Stimulated activated CD4-positive, alpha-beta T cell treated with anti-CD3 and anti-CD28 coated beads, Interleukin-4, amount 100 ng/mL, for 48 hours (primary cell): ENCODE results near the gene MLKL.
"Not testable (repeated sequence)": the region's sequence is repeated elsewhere in the genome, so short reads cannot be mapped to it uniquely, and the experiment has no call there.

Experiments
- DNase-seq, 2 donors: peaks; one replicate each; pipeline ENCODE4 v3.0.0-alpha.2; 2020; ENCODE audit warnings: low read depth in 2 of 2

The MLKL gene

DNA sequence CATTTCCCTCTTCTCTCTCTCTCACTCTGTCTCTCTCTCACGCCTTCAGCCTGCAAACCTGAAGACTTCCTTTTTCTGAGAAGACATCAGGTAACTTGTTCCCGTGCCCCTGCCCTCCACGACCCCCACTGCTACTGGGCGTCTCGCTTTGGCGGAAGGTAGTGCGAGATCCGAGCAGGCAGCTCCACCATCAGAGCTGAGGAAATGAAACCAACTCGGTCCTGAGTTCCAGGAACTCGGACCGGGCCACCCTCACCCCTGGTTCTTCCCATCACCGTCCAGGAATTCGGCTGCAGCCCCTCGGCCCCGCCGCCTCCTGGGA, 585 bp downstream of the MLKL start:
- peak in 1 of 2 donors; percentile 20 for DNase-seq

DNA sequence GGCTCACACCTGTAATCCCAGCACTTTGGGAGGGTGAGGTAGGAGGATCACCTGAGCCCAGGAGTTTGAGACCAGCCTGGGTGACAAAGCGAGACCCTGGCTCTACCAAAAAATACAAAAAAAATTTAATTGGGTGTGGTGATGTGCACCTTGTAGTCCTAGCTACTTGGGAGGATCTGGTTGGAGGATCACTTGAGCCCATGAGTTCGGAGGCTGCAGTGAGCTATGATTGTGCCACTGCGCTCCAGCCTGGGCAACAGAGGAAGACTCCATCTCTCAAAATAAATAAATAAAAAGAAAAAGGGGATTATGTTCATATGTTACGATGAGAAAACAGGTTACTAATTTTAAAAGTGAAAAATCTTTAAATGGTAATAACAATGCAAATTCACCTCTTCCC, 996 bp downstream of the MLKL start:
- DNase-seq, result no peak

DNA sequence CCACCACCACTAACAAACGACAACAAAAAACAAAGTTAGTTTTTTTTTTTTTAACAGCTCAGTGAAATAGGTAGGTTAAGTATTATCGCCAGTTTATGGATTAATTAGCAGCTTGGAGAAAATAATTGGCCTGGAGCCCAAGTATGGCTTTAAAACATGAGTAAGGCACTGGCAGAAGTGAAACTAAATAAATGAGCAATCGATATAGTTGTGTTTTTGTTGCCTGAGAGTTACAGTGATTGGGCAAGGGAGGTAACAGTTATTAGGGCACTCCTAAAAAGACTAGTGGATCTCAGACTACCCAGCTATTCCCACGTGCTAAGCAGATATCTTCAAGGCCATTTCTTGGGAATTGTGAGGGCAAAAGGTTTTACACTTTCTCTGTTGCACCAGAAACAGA, 2.4 kb downstream of the MLKL start:
- DNase-seq, result no peak

DNA sequence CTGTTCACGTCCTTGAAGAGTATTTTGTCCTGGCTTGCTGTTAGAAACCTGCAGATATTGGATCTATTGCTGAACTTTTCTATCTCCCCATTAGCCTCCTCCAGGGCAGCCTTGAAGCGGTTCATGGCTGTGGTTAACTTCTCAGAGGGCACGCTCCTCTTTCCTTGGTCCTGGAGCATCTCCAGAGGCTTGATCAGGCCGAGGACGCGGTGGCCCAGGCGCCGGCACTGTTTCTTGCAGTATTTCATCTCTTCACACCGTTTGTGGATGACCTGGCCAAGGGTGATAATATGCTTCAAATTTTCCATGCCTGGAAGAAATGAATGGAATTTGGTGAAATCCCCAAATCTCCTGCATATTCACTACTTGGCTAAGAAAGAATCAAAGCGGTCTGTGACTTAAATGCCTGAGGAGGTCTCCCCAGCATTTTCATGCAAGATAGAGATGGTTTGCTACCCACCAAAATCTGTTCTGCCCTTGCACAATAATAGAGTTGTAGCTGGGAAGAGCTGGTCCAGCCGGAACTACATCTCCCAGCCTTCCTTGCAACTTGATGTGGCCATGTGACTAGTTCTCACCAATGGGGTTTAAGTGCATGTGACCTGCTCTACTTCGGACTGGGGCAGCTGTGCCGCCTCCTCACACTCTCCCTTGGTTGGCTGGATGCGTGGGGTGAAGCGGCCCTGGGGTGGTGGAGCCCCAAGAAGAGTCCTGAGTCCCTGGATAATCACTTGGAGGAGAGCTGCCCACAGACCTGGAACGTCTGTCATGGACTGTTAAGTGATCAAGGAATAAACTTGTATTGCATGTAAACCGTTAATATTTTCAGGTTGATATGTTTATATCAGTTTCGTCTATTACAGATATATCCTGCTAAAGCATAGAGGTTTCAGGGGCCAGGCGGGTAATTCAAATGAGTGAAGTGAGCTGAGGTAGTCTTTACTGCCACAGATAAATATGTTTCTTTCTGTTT, 4.9 kb downstream of the MLKL start:
- DNase-seq, result peak; percentile 22 to 35

DNA sequence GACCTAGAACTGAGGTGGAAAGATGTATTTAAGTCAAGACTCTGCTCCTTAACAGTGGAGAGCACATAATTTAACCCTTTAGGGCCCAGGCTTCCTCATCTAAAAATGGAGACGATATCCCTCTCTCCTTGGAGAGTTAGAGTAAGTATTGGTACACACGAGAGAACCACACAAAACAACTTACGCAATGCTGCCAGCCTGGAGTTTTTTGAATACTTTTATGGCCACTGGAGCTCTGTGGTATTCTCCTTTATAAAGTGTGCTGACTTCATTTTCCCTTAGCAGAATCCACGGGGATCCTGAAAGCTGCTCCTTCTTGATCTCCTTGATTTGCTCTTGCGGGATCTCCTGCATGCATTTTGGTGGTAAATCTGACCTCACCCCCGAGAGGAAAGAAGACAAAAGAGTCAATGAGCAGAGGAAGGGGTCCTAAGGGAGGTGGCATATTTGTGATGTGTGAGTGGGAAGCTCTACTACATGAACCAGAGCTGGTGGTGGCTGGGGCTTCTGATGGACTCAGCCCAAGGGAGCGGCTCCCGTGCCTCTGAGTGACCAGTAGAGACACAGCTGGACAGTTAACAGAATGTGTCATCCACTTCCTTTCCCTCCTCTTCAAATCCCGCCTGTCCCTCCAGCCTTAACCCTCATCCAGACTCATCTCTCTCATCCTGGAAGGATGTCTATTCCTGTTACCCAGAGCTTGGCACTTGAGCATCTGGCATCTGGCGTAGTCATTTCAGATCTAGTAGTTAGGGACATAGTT, 9.4 kb downstream of the MLKL start:
- DNase-seq, result no peak

DNA sequence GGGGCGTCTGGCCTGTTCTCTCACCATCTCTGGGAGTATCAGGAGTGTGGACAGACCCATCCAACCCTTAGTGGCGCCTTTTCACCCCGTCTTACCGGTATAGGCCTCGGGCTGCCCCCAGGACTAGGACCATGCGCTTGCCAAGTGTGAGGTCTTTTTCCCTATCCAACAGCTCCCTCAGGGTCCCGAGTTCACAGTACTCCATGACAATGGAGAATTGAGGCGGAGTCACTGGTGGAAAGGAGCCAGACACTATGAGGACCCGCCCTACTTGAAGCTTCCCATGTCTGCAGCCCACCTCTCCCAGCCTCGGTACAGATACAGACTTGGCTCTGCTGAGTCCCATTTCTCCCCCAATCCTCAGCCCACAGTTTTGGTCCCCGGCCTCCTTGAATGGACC, 18.1 kb downstream of the MLKL start:
- DNase-seq, result no peak

DNA sequence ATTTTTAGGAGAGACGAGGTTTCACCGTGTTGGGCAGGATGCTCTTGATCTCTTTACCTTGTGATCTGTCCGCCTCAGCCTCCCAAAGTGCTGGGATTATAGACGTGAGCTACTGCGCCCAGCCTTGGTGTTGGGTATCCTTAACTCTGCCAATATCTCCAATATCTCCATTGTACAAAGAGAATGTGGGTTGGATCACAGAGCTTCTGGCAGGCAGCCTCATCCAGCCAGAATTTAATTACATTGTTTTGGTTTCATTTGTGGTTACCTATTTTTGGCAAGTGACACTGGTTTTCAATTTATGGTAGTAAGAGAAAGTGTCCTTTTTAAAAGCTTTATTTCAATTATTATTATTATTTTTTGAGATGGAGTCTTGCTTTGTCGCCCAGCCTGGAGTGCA, 20.0 kb downstream of the MLKL start:
- DNase-seq, result no peak

DNA sequence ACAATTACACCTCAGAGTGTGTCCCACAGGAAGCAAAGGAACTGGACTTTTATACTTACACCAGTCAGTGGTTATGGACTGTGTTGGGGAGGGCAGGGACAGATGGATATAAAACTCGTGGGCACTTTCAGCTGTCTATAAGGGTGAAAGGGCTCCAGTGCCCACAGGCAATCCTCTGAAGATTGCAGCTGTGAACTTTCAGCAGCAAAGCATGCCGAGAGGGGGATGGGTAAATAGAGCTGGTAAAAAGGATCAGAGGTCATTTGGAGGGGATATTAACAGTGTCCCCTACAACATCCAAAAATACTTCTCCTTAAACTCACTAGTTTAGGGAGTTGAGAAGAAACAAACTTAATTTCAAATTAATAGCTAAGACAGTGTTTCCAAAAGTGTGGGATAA, 20.7 kb downstream of the MLKL start:
- no peak for DNase-seq

DNA sequence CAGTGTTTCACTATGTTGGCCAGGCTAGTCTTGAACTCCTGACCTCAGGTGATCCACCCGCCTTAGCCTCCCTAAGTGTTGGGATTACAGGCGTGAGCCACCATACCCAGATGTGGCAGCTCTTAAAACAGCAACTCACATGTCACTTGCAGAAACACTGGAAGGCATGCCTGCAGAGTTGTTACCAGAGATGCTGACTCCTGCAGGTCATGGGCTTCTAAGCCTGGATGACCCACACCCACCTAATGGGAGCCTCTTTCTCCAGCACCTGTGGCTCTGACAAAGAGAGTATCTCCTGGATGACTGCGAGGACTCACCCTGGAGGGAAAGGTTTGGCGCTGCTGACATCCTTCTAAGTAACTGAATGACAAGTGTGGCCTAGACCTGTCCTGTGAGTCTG, 22.8 kb downstream of the MLKL start:
- DNase-seq, result no peak

DNA sequence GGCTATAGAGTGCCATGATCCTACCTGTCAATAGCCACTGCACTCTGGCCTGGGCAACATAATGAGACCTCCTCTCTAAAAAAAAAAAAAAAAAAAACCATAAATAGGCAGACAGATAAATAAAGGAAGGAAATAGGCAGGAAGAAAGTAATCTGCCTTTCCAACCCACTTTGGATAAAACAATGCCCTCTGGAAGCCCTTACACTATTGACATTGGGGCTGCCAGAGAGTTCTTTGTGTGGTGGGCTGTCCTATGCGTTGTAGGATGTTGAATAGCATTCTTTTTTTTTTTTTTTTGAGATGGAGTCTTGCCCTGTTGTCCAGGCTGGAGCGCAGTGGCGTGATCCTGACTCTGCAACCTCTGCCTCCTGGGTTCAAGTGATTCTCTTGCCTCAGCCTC, 26.8 kb downstream of the MLKL start:
- no peak for DNase-seq

DNA sequence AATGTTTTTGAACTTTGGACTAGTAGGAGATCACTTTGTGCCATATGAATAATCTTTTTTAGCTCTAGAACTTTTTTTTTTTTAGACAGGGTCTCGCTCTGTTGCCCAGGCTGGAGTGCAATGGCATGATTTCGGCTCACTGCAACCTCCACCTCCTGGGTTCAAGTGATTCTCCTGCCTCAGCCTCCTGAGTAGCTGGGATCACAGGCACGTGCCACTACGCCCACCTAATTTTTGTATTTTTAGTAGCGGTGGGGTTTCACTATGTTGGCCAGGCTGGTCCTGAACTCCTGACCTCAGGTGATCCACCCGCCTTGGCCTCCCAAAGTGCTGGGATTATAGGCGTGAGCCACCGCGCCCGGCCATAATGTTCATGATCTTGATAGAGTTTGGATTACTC, 31.8 kb downstream of the MLKL start:
- DNase-seq, result not testable (repeated sequence)

DNA sequence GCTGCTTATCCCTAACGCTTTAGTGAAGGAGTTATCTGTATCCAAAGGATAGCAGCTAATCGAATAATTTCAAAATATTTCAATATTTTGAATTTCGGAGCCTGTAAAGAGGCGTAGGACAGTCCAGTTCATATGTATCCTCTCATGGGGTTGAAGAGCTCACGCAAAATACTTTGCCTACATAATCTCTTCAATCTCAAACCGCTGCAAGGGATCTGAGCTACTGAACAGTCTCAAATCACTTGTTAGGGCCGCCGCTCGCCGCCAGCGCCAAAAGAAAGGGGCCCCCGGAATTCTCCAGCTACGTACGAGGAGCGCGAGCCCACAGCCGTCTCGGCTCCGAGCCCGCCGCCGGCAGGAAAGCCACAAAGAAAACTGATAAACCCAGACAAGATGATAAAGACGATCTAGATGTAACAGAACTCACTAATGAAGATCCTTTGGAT, 33.4 kb downstream of the MLKL start:
- peak; percentile 21 to 42 for DNase-seq

DNA sequence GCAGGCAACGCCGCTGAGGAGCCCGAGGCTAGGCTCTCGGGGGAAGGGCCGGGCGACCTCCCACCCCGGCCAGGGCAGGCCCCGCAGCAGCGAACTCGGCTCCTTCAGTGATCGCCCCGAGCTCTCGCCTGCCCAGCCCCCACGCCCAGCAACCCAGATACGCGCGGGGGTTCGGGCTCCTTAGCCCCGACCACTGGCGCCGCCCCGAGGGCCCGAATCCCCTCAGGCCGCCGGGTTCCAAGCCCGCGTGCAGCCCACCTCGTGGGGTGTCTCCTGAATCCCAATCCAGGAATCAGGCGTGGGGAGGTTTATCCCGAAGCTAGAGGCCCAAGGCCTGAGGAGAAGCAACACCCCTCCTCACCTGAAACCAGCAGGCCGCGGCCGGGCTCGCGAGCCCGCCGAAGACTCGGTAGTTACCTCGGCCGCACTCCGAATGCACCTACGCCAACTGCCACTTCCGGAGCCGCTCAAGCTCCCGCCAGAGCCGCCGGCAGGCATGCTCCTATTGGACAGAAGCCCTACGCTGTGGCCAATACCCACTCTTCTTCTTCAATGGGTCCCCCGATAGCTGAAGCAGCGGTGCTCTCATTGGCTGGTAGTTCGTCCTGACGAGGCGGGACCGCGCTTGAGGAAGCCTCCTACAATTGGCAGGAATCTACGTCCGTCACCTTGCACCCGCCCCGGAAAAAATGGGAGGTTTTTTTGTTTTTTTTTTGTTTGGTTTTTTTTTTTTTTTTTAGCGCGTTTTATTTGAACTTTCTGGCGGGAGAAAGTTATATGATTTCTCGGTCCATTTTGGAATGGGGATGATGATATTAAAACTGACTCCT, 34.0 kb downstream of the MLKL start, which contains the start of gene RFWD3:
Gene RFWD3, minus strand, starts transcription at position 453 of the 830 bp plus-strand sequence. CDS start 5,428 bp downstream, outside the sequence.
- peak; percentile 88 to 94 for DNase-seq

DNA sequence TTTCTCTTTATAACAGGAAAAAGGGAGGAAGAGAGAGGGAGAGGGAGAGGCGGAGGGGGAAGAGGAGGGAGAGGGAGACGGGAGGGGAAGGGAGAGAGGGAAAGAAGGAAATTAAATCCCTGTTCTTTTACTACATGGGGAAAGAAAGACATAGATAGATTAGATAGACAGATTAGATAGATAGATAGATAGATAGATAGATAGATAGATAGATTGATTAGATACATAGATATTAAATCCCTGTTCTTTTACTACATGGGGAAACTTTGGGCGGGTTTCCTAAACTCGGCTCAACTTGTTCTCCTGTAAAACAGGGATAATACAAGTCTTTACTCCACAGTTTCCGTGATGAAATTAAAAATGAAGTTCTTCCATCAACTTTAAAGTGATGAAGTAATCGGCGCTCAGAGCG, 34.6 kb downstream of the MLKL start:
- DNase-seq, result no peak

DNA sequence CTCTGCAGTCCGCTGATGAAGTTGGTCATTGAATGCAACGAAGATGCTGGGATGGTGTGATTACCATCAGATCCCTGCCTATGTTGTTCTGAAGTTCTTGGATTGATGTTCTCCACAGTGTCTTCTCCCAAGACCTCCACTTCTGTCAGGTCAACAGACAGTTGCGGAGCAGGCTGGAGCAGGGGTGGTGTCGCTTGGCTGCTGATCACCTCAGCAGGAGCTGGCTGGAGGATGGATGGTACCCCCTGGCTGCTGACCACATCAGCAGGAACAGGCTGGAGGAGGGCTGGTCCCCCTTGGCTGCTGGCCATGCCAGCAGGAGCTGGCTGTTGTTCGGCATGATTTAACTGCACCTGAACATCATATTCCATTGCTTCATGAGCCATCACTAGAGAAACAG, 39.6 kb downstream of the MLKL start:
- DNase-seq, result no peak

DNA sequence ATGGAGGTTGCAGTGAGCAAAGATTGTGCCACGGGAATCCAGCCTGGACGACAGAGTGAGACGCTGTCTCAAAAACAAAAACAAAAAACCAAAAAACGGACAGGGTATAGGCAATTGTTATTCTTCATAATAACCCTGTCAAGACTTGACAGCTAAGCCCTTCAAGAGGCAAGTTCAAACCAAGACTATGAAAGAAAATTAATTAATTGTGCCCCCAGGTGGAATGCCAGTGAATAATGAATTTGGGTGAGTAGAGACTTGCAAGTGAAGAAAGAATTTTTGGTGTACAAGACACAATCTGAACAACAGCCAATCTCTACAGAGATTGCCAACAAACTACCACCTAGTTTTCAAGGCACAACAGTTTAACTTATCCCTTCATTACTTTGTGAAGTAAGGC, 40.3 kb downstream of the MLKL start:
- DNase-seq, result no peak

DNA sequence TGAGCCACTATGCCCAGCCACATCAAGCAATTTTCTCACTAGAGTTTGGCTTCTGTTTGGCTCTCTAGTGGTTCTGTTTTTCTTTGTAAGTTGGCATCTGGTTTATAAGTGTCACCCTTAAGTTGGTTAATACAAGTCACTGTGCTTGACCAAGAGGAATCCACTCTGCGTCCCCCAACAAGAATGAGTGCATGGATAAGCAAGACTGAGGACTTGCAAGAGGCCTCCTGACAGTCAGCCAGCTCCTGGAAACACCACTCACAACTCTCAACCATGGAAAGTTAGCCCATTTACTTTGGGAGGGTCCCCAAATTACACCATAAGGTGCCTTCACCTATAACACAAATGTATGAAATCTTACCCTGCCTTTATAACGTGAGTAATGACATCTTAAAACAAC, 41.6 kb downstream of the MLKL start:
- DNase-seq, result no peak

DNA sequence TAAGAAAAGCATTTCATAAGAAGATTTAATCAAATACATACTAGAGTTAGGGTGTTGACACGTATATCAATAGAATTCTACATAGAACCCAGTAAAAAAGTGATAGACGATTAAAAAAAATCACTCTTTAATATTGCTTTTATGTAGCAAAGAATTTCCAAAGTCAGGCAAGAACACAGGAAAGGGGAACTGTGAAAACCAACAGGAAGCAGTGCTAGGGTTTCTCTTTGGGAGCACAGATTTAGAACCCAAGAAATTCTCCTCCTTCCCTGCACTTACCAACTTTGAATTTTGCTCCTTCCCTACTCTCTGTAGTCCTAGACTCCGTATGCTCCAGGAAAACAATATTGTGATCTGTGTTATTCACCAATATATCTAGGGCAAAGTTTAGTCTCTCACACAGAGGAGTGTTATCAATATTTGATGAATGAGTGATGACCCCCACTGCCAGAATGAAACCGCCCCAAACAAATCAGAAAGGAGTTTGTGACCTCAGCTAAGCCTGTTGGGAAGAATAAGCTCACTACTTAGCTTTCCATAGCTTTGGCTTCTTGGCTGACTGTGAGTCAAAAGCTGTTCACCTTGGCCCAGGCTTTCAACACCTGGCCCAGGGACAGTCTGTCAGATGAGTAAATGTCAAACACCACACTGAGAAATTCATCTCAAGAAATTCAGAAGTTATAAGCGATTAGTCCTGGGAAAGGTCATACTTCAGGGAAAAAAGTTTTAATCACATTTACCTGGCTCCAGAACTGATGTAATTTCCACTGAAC, 42.6 kb downstream of the MLKL start:
- no peak for DNase-seq

DNA sequence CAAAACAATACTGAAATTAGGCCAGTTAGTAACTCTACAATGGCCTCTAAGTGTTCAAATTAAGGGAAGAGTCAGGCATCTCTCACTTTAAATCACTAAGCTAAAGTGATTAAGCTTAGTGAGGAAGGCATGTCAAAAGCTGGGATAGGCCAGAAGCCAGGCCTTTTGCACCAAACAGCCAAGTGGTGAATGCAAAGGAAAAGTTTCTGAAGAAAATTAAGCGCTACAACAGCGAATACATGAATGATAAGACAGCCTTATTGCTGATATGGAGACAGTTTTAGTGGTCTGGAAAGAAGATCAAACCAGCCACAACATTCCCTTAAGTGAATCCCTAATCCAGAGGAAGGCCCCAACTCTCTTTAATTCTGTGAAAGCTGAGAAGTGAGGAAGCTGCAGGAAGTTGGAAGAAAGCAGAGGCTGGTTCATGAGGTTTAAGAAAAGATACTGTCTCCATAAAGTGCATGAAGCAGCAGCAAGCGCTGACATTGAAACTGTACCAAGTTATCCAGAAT, 46.1 kb downstream of the MLKL start:
- no peak for DNase-seq

DNA sequence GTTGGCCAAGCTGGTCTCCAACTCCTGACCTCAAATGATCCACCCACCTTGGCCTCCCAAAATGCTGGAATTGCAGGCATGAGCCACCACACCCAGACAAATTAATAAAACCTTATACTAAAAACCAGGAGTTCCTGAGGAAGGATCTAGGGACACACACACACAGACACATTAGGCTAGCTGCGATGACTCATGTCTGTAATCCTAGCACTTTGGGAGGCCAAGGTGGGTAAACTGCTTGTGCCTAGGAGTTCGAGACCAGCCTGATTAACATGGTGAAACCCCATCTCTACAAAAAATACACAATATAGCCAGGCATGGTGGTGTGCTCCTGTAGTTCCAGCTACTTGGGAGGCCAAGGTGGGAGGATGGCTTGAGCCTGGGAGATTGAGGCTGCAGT, 47.8 kb downstream of the MLKL start:
- not testable (repeated sequence) for DNase-seq

DNA sequence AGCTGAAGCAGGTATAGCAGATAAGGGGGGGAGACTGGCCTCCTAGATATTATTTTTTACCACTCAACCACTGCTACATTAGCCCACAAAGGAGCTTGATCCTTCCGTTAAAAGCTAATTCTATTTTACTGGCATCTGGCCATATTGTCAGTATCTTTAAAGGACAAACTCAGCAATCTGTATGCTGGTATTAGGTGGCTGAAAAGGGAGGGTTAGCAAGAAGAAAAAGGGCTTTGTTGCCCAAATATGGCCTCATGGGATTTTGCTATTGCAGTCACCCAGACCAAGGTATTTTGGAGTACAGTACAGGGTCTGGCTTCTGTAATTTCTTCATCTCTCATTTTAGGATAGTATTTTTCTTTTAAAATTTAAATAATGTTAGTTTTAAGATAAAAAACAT, 48.4 kb downstream of the MLKL start:
- DNase-seq, result no peak
